NCI-H187 (cell line): ENCODE results near the gene TSPAN5.

Source experiments
- DNase-seq, 2 experiments: peaks; one replicate each; lab custom pipeline; 2025; lab: John Stamatoyannopoulos, UW

TSPAN5 gene

DNA sequence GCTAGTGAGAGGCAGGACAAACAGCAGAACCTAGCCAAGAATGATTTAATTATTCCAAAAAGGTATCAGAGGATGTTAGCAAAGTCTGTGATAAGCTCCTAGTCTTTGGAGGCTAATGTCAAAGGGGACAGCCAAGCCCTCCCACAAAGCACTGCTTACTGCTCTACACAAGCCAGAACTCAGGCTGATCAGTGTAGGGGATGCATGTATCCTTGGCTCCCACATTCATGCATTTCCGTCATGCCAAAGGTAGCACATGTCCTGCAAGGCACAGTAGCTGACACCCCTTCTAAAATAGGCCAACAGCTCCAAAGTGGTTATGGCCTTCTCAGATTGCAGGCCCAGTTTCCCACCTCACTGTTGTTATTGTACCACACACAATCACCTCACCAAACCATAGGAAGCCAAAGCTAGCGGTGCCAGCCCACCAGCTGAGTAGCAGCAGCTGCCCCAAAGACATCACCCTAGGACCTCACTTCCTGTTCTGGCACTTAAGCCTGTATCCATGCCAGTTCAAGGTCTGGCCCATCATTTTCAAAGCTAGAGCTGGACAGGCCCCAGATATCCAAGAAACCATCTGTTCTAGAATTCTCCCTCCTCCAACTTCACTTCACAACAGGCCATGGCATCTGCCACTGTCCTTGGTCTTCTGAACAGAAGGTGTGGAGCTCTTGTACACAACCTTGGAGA, 40.9 kb downstream of the TSPAN5 start:
- no peak for DNase-seq

GRCh38 chr4:98615991-98616390, 42.4 kb downstream of the TSPAN5 start:
- DNase-seq: no peak

DNA sequence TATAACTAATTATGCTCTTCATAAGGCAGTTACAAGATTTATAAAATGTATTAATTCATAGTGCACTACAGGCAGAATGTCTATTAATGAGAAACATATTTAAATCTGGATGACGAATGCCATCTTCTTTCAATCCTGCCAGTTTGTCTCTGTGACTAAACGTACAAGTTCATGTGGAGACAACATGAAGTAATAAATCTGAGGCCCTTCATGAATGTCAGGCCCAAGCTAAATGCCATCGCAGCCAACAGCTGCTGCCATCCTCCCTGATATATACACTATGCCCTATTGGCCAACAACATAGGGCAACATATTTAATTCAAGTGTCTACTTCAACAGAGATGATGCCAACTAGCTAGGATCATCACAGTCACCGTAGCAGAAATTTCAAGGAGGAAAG, 43.7 kb downstream of the TSPAN5 start:
- no peak for DNase-seq

- DNase-seq: no peak
These were observed 44.3 kb downstream of the TSPAN5 start for GRCh38 chr4:98614094-98614493.

DNA sequence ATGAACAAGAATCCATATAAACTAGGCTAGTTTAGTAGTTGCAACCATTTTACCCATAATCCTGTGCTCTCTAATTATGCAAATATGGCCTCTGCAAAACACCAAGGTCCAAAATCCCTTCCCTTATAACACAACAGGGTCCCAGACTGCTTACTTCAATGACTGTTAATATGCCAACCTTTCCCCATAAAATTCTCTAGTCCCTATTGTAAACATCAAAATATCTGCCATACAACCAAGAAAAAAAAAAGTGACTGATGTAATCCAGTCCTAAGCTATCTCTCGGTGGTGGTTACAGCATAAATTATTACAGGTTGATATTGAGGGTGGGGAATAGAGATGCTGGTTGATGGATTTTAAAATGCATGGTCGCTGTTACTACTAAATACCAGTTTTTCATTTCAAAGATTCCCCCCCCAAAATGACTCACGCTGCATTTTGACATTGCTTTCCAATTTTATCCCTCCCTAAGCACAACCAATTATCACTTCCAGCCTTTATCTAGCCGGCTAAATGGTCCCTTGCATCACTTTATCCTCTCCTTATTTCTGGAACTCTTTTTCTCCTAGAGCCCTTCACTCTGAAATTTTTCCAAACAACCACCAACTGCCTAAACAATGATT, 44.8 kb downstream of the TSPAN5 start:
- no peak for DNase-seq

GRCh38 chr4:98612318-98613250, 45.8 kb downstream of the TSPAN5 start:
- DNase-seq: no peak

GRCh38 chr4:98611677-98612317, 46.6 kb downstream of the TSPAN5 start:
- DNase-seq: no peak

DNA sequence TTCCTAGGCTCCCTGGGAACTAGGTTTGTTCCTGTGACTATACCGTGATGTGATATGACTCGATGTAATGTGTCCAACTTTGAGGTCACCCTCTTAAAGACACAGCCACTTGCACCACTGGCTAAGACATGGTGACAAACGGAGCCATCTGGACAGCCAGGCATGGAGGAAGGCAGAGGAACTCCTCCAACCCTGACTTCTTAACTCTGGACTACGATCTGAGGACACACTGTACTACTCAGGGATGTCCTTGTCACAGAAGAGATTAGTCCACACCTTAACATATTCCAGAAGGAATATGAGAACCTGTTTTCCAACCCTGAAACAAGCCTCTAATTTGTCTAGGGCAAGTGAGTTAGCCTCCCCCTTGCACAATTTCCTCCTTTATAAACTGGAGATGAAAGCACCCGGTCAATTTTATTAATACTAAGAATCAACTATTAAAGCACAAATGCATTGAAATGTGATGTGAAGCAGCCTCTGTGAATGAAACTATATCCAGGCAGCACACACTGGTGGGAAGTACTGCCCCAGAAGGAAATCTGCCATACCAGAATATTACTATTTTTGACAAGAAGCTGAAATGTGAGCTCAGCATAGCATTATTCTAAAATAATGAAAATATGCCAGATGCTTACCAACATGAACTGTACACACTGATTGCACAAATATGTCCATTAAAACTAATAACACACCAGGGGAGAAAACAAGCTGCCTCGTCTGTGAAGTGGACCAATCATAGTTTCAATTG, 47.3 kb downstream of the TSPAN5 start:
- no peak for DNase-seq

DNA sequence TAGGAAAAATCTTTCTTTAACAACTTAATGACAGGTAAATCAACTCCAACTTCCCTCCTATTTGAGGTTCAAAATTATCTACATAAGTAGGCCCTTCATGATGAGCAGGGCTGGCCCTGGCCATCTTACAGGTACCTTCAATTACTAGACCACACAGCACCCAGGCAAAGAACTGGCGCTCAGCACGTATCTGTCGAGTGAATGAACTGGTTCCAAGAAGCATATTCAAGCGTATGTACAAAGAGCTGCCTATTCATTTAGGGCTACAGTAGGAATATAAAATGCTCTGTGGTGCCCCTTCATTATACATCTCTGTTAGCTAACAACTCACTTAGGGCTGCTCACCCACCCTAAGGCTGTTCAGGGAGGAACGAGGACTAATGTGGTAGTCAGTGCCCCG, 48.0 kb downstream of the TSPAN5 start:
- DNase-seq: no peak

- no peak for DNase-seq
These were observed 48.5 kb downstream of the TSPAN5 start for GRCh38 chr4:98609934-98610333.

- no peak for DNase-seq
These were observed 50.1 kb downstream of the TSPAN5 start for GRCh38 chr4:98608356-98608755.

DNA sequence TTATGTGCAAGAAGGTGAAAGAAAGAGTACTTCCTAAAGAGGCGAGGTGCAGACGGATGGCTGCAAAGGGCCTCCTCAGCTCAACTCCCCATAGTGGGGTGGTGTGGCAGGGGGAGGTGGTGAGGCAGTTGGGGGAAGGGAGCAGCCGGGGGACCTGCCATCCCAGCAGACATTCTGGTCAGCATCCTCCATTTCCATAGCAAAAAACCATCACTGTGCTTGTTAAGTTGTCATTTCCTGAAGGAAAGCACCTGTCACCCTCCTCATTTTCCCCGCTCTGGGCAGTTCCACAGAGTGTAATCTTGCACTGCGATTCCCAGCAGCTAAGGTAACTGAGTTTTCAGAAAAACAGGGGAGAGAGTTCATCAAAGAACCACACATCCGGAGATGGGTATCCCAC, 51.5 kb downstream of the TSPAN5 start:
- no peak for DNase-seq

DNA sequence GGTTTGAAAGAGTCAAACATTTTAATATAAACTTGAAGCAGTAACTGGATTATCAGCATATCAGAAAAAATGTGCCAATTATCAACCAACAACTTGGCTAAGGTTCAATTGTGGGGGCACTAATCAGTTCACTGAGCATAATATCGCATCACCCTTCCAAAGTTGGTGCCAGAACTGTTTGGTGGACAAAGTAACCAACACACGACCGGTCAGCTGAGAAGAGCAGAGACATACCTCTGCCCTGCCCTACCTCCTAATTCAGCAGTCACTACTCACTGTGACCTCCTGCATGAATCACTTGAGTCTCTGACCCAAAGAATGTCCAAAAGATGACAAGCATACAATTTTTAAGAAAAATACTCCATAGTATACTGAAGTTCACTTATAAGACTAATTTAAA, 53.2 kb downstream of the TSPAN5 start:
- no peak for DNase-seq

DNA sequence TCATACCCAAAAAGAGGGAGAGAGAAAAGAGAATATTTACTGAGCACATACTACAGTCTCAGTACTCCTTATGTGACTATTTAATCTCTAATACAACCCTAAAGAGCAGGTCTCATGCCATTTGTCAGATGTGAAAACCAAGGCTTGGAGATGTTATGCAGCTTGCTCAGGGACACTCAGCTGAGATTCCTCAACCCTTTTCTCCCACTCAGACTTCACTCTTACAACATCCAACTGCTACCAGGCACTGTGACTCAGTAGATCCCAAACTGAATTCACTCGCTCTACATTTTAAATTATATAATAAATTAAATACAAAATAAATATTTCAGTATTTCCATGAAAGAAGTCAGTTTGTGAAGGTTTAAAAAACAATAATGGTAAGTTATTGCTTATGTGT, 53.7 kb downstream of the TSPAN5 start:
- DNase-seq: no peak

DNA sequence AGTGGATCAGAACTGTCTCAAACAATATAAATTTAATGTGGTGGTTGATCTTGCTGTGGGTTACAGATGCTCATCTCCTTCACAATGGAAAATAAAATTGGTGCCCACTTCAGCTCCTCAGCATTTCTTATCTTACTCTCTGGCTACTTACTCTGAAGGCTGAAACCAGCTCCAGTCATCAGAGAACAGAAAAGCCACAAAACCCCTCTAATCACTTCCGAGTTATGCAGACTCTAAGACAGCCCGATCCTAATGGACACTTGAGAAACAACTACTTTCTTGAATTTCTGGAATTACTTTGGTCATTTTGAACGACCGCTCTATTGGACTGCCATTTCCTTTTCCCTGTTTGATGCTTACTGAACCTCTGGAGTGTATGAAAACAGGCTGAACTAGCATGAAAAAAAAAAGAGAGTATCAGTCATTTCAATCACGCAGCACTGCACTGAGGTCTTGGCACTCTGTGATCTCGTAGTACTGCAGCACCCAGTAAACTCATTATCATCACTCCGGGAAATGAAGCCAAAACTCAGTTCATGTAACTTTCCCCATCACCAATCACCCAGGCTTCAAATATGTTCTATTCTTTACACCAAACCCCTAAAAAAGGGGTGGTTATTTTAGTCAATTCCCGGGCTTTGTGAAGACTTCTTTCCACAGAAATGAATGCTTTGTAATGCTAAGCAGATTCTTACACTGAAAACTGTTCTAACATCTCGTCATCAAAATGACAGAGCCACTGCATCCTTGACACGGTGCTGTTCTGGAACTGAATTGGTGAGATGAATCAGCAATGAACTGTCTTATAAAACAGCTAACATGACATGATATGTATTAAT, 54.5 kb downstream of the TSPAN5 start:
- DNase-seq: no peak

DNA sequence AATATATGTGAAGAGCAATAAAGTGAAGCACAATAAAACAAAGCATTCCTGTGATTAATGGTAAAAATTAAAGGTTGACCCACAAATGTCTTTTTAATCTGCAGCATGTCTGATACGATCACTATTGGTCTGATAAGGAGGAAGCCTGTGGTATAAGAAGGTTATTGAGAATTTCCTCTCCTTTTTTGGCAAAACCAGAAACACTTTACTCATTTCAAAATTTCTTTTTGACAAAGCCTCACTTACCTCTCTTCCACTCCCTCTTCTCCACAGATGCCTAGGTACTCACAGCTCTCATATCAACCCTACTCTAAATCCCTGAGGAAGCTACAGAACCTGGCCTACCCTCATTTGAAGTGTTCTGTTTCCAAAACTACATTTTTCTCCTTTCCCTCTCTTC, 56.1 kb downstream of the TSPAN5 start:
- DNase-seq: no peak

- no peak for DNase-seq
These were observed 56.7 kb downstream of the TSPAN5 start for GRCh38 chr4:98601708-98602107.

DNA sequence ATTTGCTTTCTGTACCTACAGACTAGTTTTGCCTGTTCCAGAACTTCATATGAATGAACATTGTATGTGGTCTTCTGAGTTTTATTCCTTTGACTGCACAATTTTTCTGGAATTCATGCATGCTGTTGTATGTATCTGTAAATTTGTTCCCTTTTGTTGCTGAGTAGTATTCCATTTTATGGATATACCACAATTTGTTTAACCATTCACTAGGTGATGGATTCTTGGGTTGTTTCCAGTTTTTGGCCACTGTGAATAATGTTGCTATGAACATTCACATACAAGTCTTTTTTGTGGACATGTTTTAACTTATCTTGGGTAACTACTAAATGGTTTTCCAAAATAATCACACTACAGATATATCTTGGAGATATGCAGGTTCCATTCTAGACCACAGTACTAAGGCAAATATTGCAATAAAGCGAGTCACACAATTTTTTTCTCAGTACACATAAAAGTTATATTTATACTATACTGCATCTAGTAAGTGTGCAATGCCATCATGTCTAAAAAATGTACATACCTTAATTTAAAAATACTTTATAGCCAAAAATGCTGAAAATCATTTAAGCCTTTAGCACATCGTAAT, 58.7 kb downstream of the TSPAN5 start:
- DNase-seq: no peak

DNA sequence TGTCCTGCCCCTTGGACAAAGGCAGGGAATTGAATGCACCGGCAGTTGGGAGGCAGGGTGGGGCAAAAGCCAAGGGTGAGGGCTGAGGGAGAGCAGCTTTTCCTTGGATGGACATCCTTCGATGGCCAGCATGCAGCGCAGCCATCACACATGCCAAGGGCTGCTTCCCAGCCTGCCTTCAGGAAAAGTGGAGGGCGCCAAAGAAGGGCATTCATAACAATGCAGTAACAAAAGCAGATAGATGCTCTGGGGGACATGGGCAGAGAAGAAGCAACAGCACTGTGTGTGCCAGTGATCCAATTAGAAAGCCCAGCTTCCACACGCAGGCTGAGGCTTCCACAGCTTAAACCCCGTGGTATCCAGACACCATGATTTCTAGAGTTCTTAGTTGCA, 71.5 kb downstream of the TSPAN5 start:
- DNase-seq: no peak

- no peak for DNase-seq
These were observed 72.0 kb downstream of the TSPAN5 start for GRCh38 chr4:98586291-98586961.
